H1 (cell line): ENCODE results near the gene CEP41. TPM values are rescaled to one million over a fixed set of nuclear protein-coding genes. Genes with fewer than 3 reads are reported as not detected.

Source experiments
- CTCF ChIA-PET: fragments of 300-600 bp; sonication (Branson Sonifier 250); formaldehyde crosslinking; loops from one replicate; lab custom pipeline; 2021; ENCODE audit not compliant: partially characterized antibody; lab: Charles Lee
- POLR2A ChIA-PET: fragments of 300-600 bp; sonication (Branson Sonifier 250); formaldehyde crosslinking; loops from one replicate; lab custom pipeline; 2021; ENCODE audit warnings: inconsistent platforms; ENCODE audit not compliant: partially characterized antibody; lab: Charles Lee
- DNase-seq, 2 experiments: peaks; one replicate each; pipeline versions ENCODE4 v3.0.0 to v3.0.0-alpha.2; 2010 to 2022; ENCODE audit warnings: low spot score in 2 of 2, low read depth in 1 of 2, mixed read lengths in 1 of 2
- FAIRE-seq: peaks from 2 replicates; lab custom pipeline; 2011; peaks lifted over from hg19 to GRCh38; lab: Jason Lieb, UNC
- H2AFZ ChIP-seq: 2 replicates; pipeline ENCODE4 v1.8.1; 2012; ENCODE audit warnings: low read length, inconsistent platforms
- H2AK5ac ChIP-seq: 2 replicates; pipeline ENCODE4 v1.6.1; 2013; ENCODE audit warnings: low read depth, low read length
- H2BK120ac ChIP-seq: replicated peaks from 2 replicates; pipeline ENCODE3; 2013; ENCODE audit warnings: low read depth, low read length, inconsistent platforms
- H2BK12ac ChIP-seq: 2 replicates; pipeline ENCODE4 v1.6.1; 2013; ENCODE audit warnings: low read depth, low read length
- H2BK15ac ChIP-seq: 2 replicates; pipeline ENCODE4 v1.6.1; 2013; ENCODE audit warnings: low read length
- H2BK20ac ChIP-seq: 2 replicates; pipeline ENCODE4 v1.6.1; 2013; ENCODE audit warnings: low read length
- H2BK5ac ChIP-seq: 2 replicates; pipeline ENCODE4 v1.6.1; 2013; ENCODE audit warnings: low read depth, low read length
- H3K14ac ChIP-seq: 2 replicates; pipeline ENCODE4 v1.6.1; 2013; ENCODE audit warnings: inconsistent platforms; ENCODE audit not compliant: insufficient read length
- H3K18ac ChIP-seq: 2 replicates; pipeline ENCODE4 v1.6.1; 2013; ENCODE audit warnings: low read length; ENCODE audit errors: extremely low read depth
- H3K23ac ChIP-seq: 2 replicates; pipeline ENCODE4 v1.6.1; 2013; ENCODE audit warnings: inconsistent platforms; ENCODE audit not compliant: insufficient read length
- H3K23me2 ChIP-seq: 2 replicates; pipeline ENCODE4 v1.6.1; 2013; ENCODE audit warnings: low read depth, low read length
- H3K27ac ChIP-seq: 2 replicates; pipeline ENCODE4 v1.6.1; 2011; ENCODE audit warnings: low read depth, low read length, inconsistent platforms
- H3K27me3 ChIP-seq, 4 experiments: replicated peaks in 1 of 4; 1 replicate in 1 of 4; 2 replicates in 3 of 4; pipeline versions ENCODE4 v1.6.1 to v1.8.1; 2011 to 2013; ENCODE audit warnings: low read length in 3 of 4, mild to moderate bottlenecking in 3 of 4, inconsistent platforms in 2 of 4, mixed read lengths in 2 of 4, moderate library complexity in 1 of 4; ENCODE audit not compliant: control insufficient read depth in 3 of 4, insufficient read depth in 3 of 4; ENCODE audit errors: extremely low read depth in 1 of 4
- H3K36me3 ChIP-seq, 4 experiments: 2 replicates each; pipeline versions ENCODE4 v1.6.1 to v1.8.1; 2011 to 2013; ENCODE audit warnings: mild to moderate bottlenecking in 4 of 4, low read length in 3 of 4, moderate library complexity in 2 of 4, control low read depth in 1 of 4, inconsistent platforms in 1 of 4; ENCODE audit not compliant: insufficient read depth in 4 of 4, control insufficient read depth in 2 of 4
- H3K4ac ChIP-seq: replicated peaks from 2 replicates; pipeline ENCODE3; 2013; ENCODE audit warnings: low read length, low read depth, mixed read lengths, inconsistent platforms; ENCODE audit not compliant: insufficient read length
- H3K4me1 ChIP-seq, 4 experiments: replicated peaks in 1 of 4; 1 replicate in 1 of 4; 2 replicates in 3 of 4; pipeline versions ENCODE4 v1.6.1 to v1.8.1; 2011 to 2013; ENCODE audit warnings: low read length in 3 of 4, inconsistent platforms in 2 of 4, mixed read lengths in 1 of 4; ENCODE audit not compliant: insufficient read depth in 4 of 4, control insufficient read depth in 3 of 4
- H3K4me2 ChIP-seq, 2 experiments: 2 replicates each; pipeline versions ENCODE4 v1.6.1 to v1.8.1; 2011 to 2013; ENCODE audit warnings: low read depth in 2 of 2, low read length in 2 of 2, control low read depth in 1 of 2, inconsistent platforms in 1 of 2, mild to moderate bottlenecking in 1 of 2; ENCODE audit not compliant: insufficient read depth in 1 of 2
- H3K4me3 ChIP-seq, 4 experiments: fragments of 200-600, 300-600 bp in 1 of 4; sonication (generic), shearing (Covaris generic), sonication (Bioruptor Twin) in 1 of 4; 2 replicates each; pipeline versions ENCODE4 v1.5.1 to v1.8.1; 2011 to 2016; ENCODE audit warnings: low read length in 4 of 4, low read depth in 3 of 4, control low read depth in 2 of 4, inconsistent platforms in 2 of 4, mild to moderate bottlenecking in 2 of 4, mixed read lengths in 1 of 4, moderate library complexity in 1 of 4; ENCODE audit not compliant: insufficient read depth in 2 of 4; ENCODE audit errors: extremely low read depth in 1 of 4
- H3K56ac ChIP-seq: replicated peaks from 2 replicates; pipeline ENCODE3; 2013; ENCODE audit warnings: low read depth, mild to moderate bottlenecking, mixed read lengths, low read length, inconsistent platforms; ENCODE audit not compliant: insufficient read length
- H3K79me1 ChIP-seq: 2 replicates; pipeline ENCODE4 v1.6.1; 2013; ENCODE audit warnings: low read depth, low read length, control low read depth
- H3K79me2 ChIP-seq, 2 experiments: 2 replicates each; pipeline versions ENCODE4 v1.6.1 to v1.8.1; 2012 to 2013; ENCODE audit warnings: low read length in 2 of 2, mild to moderate bottlenecking in 2 of 2, inconsistent platforms in 1 of 2; ENCODE audit not compliant: insufficient read depth in 2 of 2, control insufficient read depth in 1 of 2
- H3K9ac ChIP-seq, 4 experiments: replicated peaks in 1 of 4; 1 replicate in 1 of 4; 2 replicates in 3 of 4; pipeline versions ENCODE4 v1.6.1 to v1.8.1; 2011 to 2013; ENCODE audit warnings: low read depth in 3 of 4, low read length in 3 of 4, control low read depth in 2 of 4, mild to moderate bottlenecking in 2 of 4, moderate library complexity in 2 of 4, inconsistent platforms in 1 of 4; ENCODE audit errors: extremely low read depth in 1 of 4
- H3K9me3 ChIP-seq, 2 experiments: 2 replicates each; pipeline versions ENCODE4 v1.6.1 to v1.8.1; 2012 to 2013; ENCODE audit warnings: mild to moderate bottlenecking in 2 of 2, moderate library complexity in 2 of 2, control low read depth in 1 of 2, inconsistent platforms in 1 of 2, low read depth in 1 of 2, low read length in 1 of 2, mixed read lengths in 1 of 2; ENCODE audit not compliant: insufficient read depth in 2 of 2
- H4K20me1 ChIP-seq, 2 experiments: replicated peaks in 1 of 2; 2 replicates each; pipeline versions ENCODE3 to v1.8.1; 2011 to 2013; ENCODE audit warnings: inconsistent platforms in 2 of 2, low read length in 2 of 2, mild to moderate bottlenecking in 1 of 2; ENCODE audit not compliant: insufficient read depth in 2 of 2, control insufficient read depth in 1 of 2
- H4K5ac ChIP-seq: 2 replicates; pipeline ENCODE4 v1.6.1; 2013; ENCODE audit warnings: low read length, low read depth, mixed read lengths, inconsistent platforms; ENCODE audit not compliant: insufficient read length
- H4K8ac ChIP-seq: 2 replicates; pipeline ENCODE4 v1.8.0; 2013; ENCODE audit warnings: mild to moderate bottlenecking, moderate library complexity, low read length, inconsistent platforms; ENCODE audit not compliant: insufficient read depth; ENCODE audit errors: extremely low read depth
- H4K91ac ChIP-seq: replicated peaks from 2 replicates; pipeline ENCODE3; 2013; ENCODE audit warnings: low read length, mixed read lengths, inconsistent platforms; ENCODE audit not compliant: insufficient read length
- CBX8 ChIP-seq: fragments of 300-800, 300-1000 bp; sonication (generic); IDR thresholded peaks from 2 replicates; pipeline ENCODE4 v1.7.1; 2016; ENCODE audit warnings: low read depth, low read length, borderline replicate concordance
- CTCF ChIP-seq, 3 experiments: IDR thresholded peaks; 1 replicate in 2 of 3; 2 replicates in 1 of 3; pipeline versions ENCODE4 v1.5.1 to v1.6.1; 2011; ENCODE audit warnings: low read length in 3 of 3, mild to moderate bottlenecking in 3 of 3, inconsistent platforms in 2 of 3, low read depth in 1 of 3, moderate library complexity in 1 of 3; ENCODE audit not compliant: insufficient read depth in 1 of 3; ENCODE audit errors: control extremely low read depth in 1 of 3
- E2F6 ChIP-seq: IDR thresholded peaks from 2 replicates; pipeline ENCODE4 v1.6.1; 2012; ENCODE audit warnings: inconsistent platforms
- EGR1 ChIP-seq: IDR thresholded peaks from 2 replicates; pipeline ENCODE4 v1.6.1; 2011; ENCODE audit warnings: low read depth, low read length, borderline replicate concordance
- HDAC2 ChIP-seq, 2 experiments: fragments of 300-600 bp in 1 of 2; sonication (generic) in 1 of 2; IDR thresholded peaks; 2 replicates each; pipeline ENCODE4 v1.6.1; 2011 to 2012; ENCODE audit warnings: low read depth in 2 of 2, low read length in 2 of 2, mild to moderate bottlenecking in 2 of 2, moderate library complexity in 2 of 2, borderline replicate concordance in 1 of 2, inconsistent platforms in 1 of 2
- NANOG ChIP-seq: IDR thresholded peaks from 2 replicates; pipeline ENCODE4 v1.6.1; 2011; ENCODE audit warnings: low read length, low read depth, mild to moderate bottlenecking, inconsistent platforms; ENCODE audit not compliant: insufficient read depth, poor library complexity, severe bottlenecking
- SUZ12 ChIP-seq: fragments of 200-600 bp; sonication (generic); IDR thresholded peaks from 2 replicates; pipeline ENCODE4 v1.6.1; 2012; ENCODE audit warnings: mild to moderate bottlenecking, inconsistent platforms, low read length, moderate library complexity, mixed read lengths
- WGBS, 2 experiments: shearing (Covaris generic) in 1 of 2; methylation state at CpG; one replicate each; pipeline versions ENCODE4 v1.1.6 to v1.1.7; 2013 to 2015; ENCODE audit warnings: low lambda C conversion rate in 2 of 2, mixed read lengths in 2 of 2, inconsistent platforms in 1 of 2, low coverage in 1 of 2, missing lambda C conversion rate in 1 of 2; ENCODE audit not compliant: insufficient replicate concordance in 2 of 2, insufficient coverage in 1 of 2, insufficient read length in 1 of 2; ENCODE audit errors: extremely low coverage in 1 of 2, missing lambda C conversion rate in 1 of 2; 5-methylcytosine and 5-hydroxymethylcytosine counted together
- polyA plus RNA-seq, 7 experiments: library from polyadenylated mRNA; depleted of rRNA in 3 of 7; stranded (reverse) in 5 of 7; unstranded in 2 of 7; fragments of >200 nt in 5 of 7; fragments of 200-250 nt in 2 of 7; gene quantifications; 1 replicate in 5 of 7; 2 replicates in 1 of 7; 4 replicates in 1 of 7; pipeline versions ENCODE4 v1.2.1 to v1.2.3, GENCODE V29; 2011 to 2013; ENCODE audit warnings: missing spikeins in 2 of 7, mixed read lengths in 2 of 7
- total RNA-seq: library from RNA; stranded (reverse); fragmentation: NEBNext Ultra II Directional; extraction: Animal tissue kit (Norgen Biotek cat#: 25700); gene quantifications from 2 replicates; pipeline ENCODE4 v1.2.1, GENCODE V29; 2021
- TF ChIP-seq, protein P1 (sequence below): IDR thresholded peaks from 2 replicates; pipeline ENCODE4 v1.6.1; 2011; ENCODE audit warnings: low read length, improper control_type of control experiment

CEP41 gene
- total and polyA plus RNA-seq, 2 of the 8 experiments (the other 6 are each of a cell fraction or from before 2014, with no cell fraction given), result 9.3 to 12.8 TPM

DNA sequence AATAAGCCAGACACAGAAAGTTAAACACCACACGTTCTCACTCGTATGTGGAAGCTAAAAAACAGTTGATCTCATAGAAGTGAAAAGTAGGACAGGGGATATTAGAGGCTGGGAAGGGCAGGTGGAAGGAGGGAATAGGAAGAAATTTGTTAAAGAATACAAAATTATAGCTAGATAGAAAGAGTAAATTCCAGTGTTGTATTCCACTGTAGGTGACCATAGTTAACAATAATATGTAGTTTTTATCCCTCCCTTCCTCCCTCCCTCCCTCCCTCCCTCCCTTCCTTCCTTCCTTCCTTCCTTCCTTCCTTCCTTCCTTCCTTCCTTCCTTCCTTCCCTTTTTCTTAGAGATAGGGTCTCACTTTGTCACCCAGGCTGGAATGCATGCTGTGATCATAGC lies 31.2 kb upstream of the CEP41 start:
- no peak overlapping the region for H3K4me2 ChIP-seq
- no peak overlapping the region for H2BK12ac ChIP-seq
- ChIA-PET POLR2A (no interaction called here), CTCF (interaction anchor here (0.6 to 0.9 kb wide), 2 partner anchors 15 to 1608 kb away, joined by 3 read pairs; no protein-coding TSS in a partner anchor)
- 88% methylated on average over 2 of the region's 2 CpGs; no CpG with 5 or more reads in 1 of the 2 experiments for whole genome bisulfite sequencing, 2 experiments
- no peaks in the 10 kb centered on the region for H3K27me3 ChIP-seq
- H3K4me3 ChIP-seq, result no peak overlapping the region
- H3K9ac ChIP-seq, result no peak overlapping the region
- no peaks in the 10 kb centered on the region; the same call in 1 of the 2 replicates for H3K23me2 ChIP-seq
- H3K4me1 ChIP-seq, result peaks cover 0 to 3% (median 0%) of the 10 kb centered on the region in 4 experiments; a peak in 2 of 7 replicates
- no peaks in the 10 kb centered on the region for H3K36me3 ChIP-seq
- no peaks in the 10 kb centered on the region for H3K79me1 ChIP-seq
- DNase-seq (no peak), FAIRE-seq (no peak)
- no peak overlapping the region for H3K4ac ChIP-seq
- H4K20me1 ChIP-seq, result no peaks in the 10 kb centered on the region
- no peak overlapping the region for H3K14ac ChIP-seq
- no peak overlapping the region for H2AFZ ChIP-seq
- no peak overlapping the region for H3K27ac ChIP-seq
- H2AK5ac ChIP-seq, result no peak overlapping the region
- H4K8ac ChIP-seq, result no peak overlapping the region
- H3K9me3 ChIP-seq, result no peaks in the 10 kb centered on the region
- H2BK120ac ChIP-seq, result no peak overlapping the region
- no peak overlapping the region for H2BK15ac ChIP-seq
- H2BK5ac ChIP-seq, result no peak overlapping the region
- no peaks in the 10 kb centered on the region for H3K79me2 ChIP-seq
- no peak overlapping the region for H3K18ac ChIP-seq
- H3K56ac ChIP-seq, result no peak overlapping the region
- H4K5ac ChIP-seq, result no peak overlapping the region
- no peak overlapping the region for H2BK20ac ChIP-seq
- H3K23ac ChIP-seq, result no peak overlapping the region
- no peak overlapping the region for H4K91ac ChIP-seq
- TF ChIP-seq NANOG, result no peak
- TF ChIP-seq, protein P1, sequence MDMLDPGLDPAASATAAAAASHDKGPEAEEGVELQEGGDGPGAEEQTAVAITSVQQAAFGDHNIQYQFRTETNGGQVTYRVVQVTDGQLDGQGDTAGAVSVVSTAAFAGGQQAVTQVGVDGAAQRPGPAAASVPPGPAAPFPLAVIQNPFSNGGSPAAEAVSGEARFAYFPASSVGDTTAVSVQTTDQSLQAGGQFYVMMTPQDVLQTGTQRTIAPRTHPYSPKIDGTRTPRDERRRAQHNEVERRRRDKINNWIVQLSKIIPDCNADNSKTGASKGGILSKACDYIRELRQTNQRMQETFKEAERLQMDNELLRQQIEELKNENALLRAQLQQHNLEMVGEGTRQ, result no peak
- TF ChIP-seq E2F6, result no peak
- TF ChIP-seq CTCF (IDR thresholded peaks at IDR 0.05; ENCODE audit: control extremely low read depth in 1 of 3, insufficient read depth in 1 of 3, low read depth in 1 of 3, low read length in 3 of 3), result no peak
- no peak for TF ChIP-seq HDAC2 (IDR thresholded peaks at IDR 0.05; ENCODE audit: borderline replicate concordance in 1 of 2, low read depth in 2 of 2, low read length in 2 of 2)
- no peak for TF ChIP-seq SUZ12
- no peak for TF ChIP-seq EGR1
- TF ChIP-seq CBX8, result no peak
